B cell (primary cell): ENCODE data around the gene MAD1L1. TPM values are rescaled to one million over a fixed set of nuclear protein-coding genes. Genes with fewer than 3 reads are reported as not detected.
"Not testable (repeated sequence)": the region's sequence is repeated elsewhere in the genome, so short reads cannot be mapped to it uniquely, and the experiment has no call there.

Source experiments
- ATAC-seq: fragments of 200-7000 bp; cut with Tn5 transposase; one replicate; pipeline ENCODE4 v1.10.0; 2021; ENCODE audit warnings: low read depth, mild to moderate bottlenecking, moderate number of reproducible peaks, moderate library complexity
- CTCF ChIA-PET: fragments of 350-600 bp; sonication (Branson Sonifier 250); formaldehyde crosslinking; loops from one replicate; lab custom pipeline; 2021; ENCODE audit warnings: antibody characterized with exemption, inconsistent platforms; lab: Charles Lee
- POLR2A ChIA-PET: fragments of 350-600 bp; sonication (Branson Sonifier 250); formaldehyde crosslinking; loops from one replicate; lab custom pipeline; 2021; ENCODE audit warnings: antibody characterized with exemption; lab: Charles Lee
- DNase-seq: peaks from one replicate; pipeline ENCODE4 v3.0.0; 2013
- H2AFZ ChIP-seq: 2 replicates; pipeline ENCODE4 v1.6.1; 2012; ENCODE audit warnings: mild to moderate bottlenecking, low read depth, low read length; ENCODE audit not compliant: insufficient read depth, poor library complexity, severe bottlenecking
- H3K27ac ChIP-seq, 2 donors: 1 replicate in 1 of 2; 2 replicates in 1 of 2; pipeline ENCODE4 v1.5.1; 2012 to 2013; ENCODE audit warnings: low read length in 2 of 2, mild to moderate bottlenecking in 2 of 2, moderate library complexity in 1 of 2
- H3K27me3 ChIP-seq, 4 experiments: fragments of 200-600 bp in 1 of 4; sonication (generic) in 1 of 4; replicated peaks in 1 of 4; 1 replicate in 2 of 4; 2 replicates in 2 of 4; pipeline versions ENCODE4 v1.6.1 to v1.7.0; 2013 to 2016; ENCODE audit warnings: low read length in 3 of 4, mild to moderate bottlenecking in 2 of 4, mixed read lengths in 1 of 4, moderate library complexity in 1 of 4; ENCODE audit not compliant: insufficient read depth in 4 of 4, control insufficient read depth in 3 of 4; ENCODE audit errors: control extremely low read depth in 1 of 4
- H3K36me3 ChIP-seq, 2 experiments: replicated peaks in 1 of 2; 1 replicate in 1 of 2; 2 replicates in 1 of 2; pipeline versions ENCODE4 v1.6.1 to v1.7.1; 2013; ENCODE audit warnings: low read length in 1 of 2; ENCODE audit not compliant: insufficient read depth in 2 of 2, control insufficient read depth in 1 of 2; ENCODE audit errors: control extremely low read depth in 1 of 2, extremely low read depth in 1 of 2
- H3K4me1 ChIP-seq, 2 donors: fragments of 200-600 bp in 1 of 2; sonication (generic) in 1 of 2; 1 replicate in 1 of 2; 2 replicates in 1 of 2; pipeline versions ENCODE4 v1.5.1 to v1.6.1; 2013 to 2017; ENCODE audit warnings: low read length in 2 of 2; ENCODE audit not compliant: control insufficient read depth in 2 of 2, insufficient read depth in 2 of 2
- H3K4me2 ChIP-seq: replicated peaks from 2 replicates; pipeline ENCODE3; 2012; ENCODE audit warnings: mild to moderate bottlenecking, low read depth, low read length; ENCODE audit not compliant: poor library complexity, severe bottlenecking
- H3K4me3 ChIP-seq, 5 experiments: fragments of 200-600 bp in 1 of 5; sonication (generic) in 1 of 5; 1 replicate in 3 of 5; 2 replicates in 2 of 5; pipeline versions ENCODE4 v1.5.1 to v1.7.0; 2011 to 2016; ENCODE audit warnings: low read length in 4 of 5, mild to moderate bottlenecking in 4 of 5, low read depth in 2 of 5, control low read depth in 1 of 5, moderate library complexity in 1 of 5; ENCODE audit not compliant: insufficient read depth in 1 of 5; ENCODE audit errors: control extremely low read depth in 1 of 5, extremely low read depth in 1 of 5
- H3K79me2 ChIP-seq: fragments of 200-600 bp; sonication (generic); one replicate; pipeline ENCODE4 v1.6.0; 2016; ENCODE audit warnings: low read length; ENCODE audit not compliant: control insufficient read depth, insufficient read depth
- H3K9ac ChIP-seq: fragments of 200-600 bp; sonication (generic); 2 replicates; pipeline ENCODE4 v1.6.1; 2017; ENCODE audit warnings: mild to moderate bottlenecking, low read length, moderate library complexity
- H3K9me3 ChIP-seq, 3 donors: one replicate each; pipeline versions ENCODE4 v1.6.1 to v1.7.1; 2013; ENCODE audit warnings: low read length in 2 of 3; ENCODE audit not compliant: control insufficient read depth in 2 of 3, insufficient read depth in 1 of 3; ENCODE audit errors: control extremely low read depth in 1 of 3
- H4K20me1 ChIP-seq: 2 replicates; pipeline ENCODE4 v1.6.0; 2012; ENCODE audit warnings: mild to moderate bottlenecking, low read length; ENCODE audit not compliant: insufficient read depth, control insufficient read depth, poor library complexity, severe bottlenecking
- H3K27ac Mint-ChIP-seq: one replicate; pipeline ENCODE4 v1.8.0; 2021; ENCODE audit warnings: mixed read lengths
- H3K27me3 Mint-ChIP-seq: one replicate; pipeline ENCODE4 v1.8.0; 2021; ENCODE audit warnings: mixed read lengths
- H3K4me1 Mint-ChIP-seq: one replicate; pipeline ENCODE4 v1.8.0; 2021; ENCODE audit warnings: mixed read lengths
- H3K4me3 Mint-ChIP-seq: one replicate; pipeline ENCODE4 v1.8.0; 2021; ENCODE audit warnings: mixed read lengths
- H3K9me3 Mint-ChIP-seq: one replicate; pipeline ENCODE4 v1.8.0; 2022; ENCODE audit warnings: mixed read lengths; ENCODE audit not compliant: insufficient read depth
- WGBS: methylation state at CpG from one replicate; pipeline ENCODE4 v1.1.5; 2013; ENCODE audit warnings: missing lambda C conversion rate; ENCODE audit not compliant: insufficient coverage; 5-methylcytosine and 5-hydroxymethylcytosine counted together
- intact Hi-C: fragments of 100-400 bp; cut with micrococcal nuclease; formaldehyde crosslinking; loops from one replicate; pipeline ENCODE4 v1.10.0; 2022
- polyA plus RNA-seq: library from polyadenylated mRNA; depleted of rRNA; stranded (reverse); fragments of >200 nt; gene quantifications from 2 replicates; pipeline ENCODE4 v1.2.3, GENCODE V29; 2012
- total RNA-seq, 2 donors: library from RNA; stranded (reverse); fragments of 120-200 nt in 1 of 2; gene quantifications; 1 replicate in 1 of 2; 2 replicates in 1 of 2; pipeline versions ENCODE4 v1.2.3 to v1.2.4, GENCODE V29; 2013 to 2022

MAD1L1 gene
- total and polyA plus RNA-seq, 2 donors (not counting 1 experiment from before 2014, with no cell fraction given): 86.7 to 110 TPM

- CTCF ChIA-PET, H3K4me1 ChIP-seq, H3K27ac ChIP-seq, intact Hi-C loops, H3K9me3 Mint-ChIP-seq, H3K79me2 ChIP-seq, H3K9me3 ChIP-seq, H3K9ac ChIP-seq, ATAC-seq, POLR2A ChIA-PET, H3K4me2 ChIP-seq, H4K20me1 ChIP-seq, H3K4me3 ChIP-seq, H3K4me1 Mint-ChIP-seq, H3K27me3 ChIP-seq, H3K27me3 Mint-ChIP-seq, DNase-seq, H3K4me3 Mint-ChIP-seq, H3K36me3 ChIP-seq, H3K27ac Mint-ChIP-seq, H2AFZ ChIP-seq: not testable (repeated sequence)
- WGBS: 97% methylated on average over 31 of the region's 31 CpGs
Measured at GRCh38 chr7:1837696-1838543, 394.8 kb downstream of the MAD1L1 start.

- not testable (repeated sequence) for ATAC-seq
Measured at GRCh38 chr7:1831933-1832535, 400.7 kb downstream of the MAD1L1 start.

GRCh38 chr7:1831471-1831870 is 401.3 kb downstream of the MAD1L1 start:
- H3K27me3 ChIP-seq, H3K4me1 Mint-ChIP-seq, H3K4me3 ChIP-seq, H3K9me3 Mint-ChIP-seq, ATAC-seq, H2AFZ ChIP-seq, H3K27me3 Mint-ChIP-seq, H3K9ac ChIP-seq, H3K27ac ChIP-seq, H3K27ac Mint-ChIP-seq, H3K4me1 ChIP-seq, H3K36me3 ChIP-seq, H3K79me2 ChIP-seq, intact Hi-C loops, H3K4me2 ChIP-seq, POLR2A ChIA-PET, H4K20me1 ChIP-seq, H3K4me3 Mint-ChIP-seq, CTCF ChIA-PET, DNase-seq: not testable (repeated sequence)
- peaks cover 0 to 12% (median 3%) of the 10 kb centered on the region in 3 donors for H3K9me3 ChIP-seq
- WGBS: 96% methylated on average over 3 of the region's 4 CpGs

More at GRCh38 chr7:1831933-1832535, 400.7 kb downstream of the MAD1L1 start:
- H3K4me3 Mint-ChIP-seq, H3K4me3 ChIP-seq, H3K9ac ChIP-seq, H3K36me3 ChIP-seq, H4K20me1 ChIP-seq, H3K9me3 Mint-ChIP-seq, H3K27ac Mint-ChIP-seq, H3K27ac ChIP-seq, H3K27me3 Mint-ChIP-seq, CTCF ChIA-PET, H2AFZ ChIP-seq, H3K27me3 ChIP-seq, H3K4me2 ChIP-seq, POLR2A ChIA-PET, intact Hi-C loops, DNase-seq, H3K79me2 ChIP-seq, H3K4me1 Mint-ChIP-seq, H3K4me1 ChIP-seq: not testable (repeated sequence)
- WGBS: no CpG with 5 or more reads among the region's 1 CpG
- peaks cover 0 to 12% (median 3%) of the 10 kb centered on the region in 3 donors for H3K9me3 ChIP-seq

- no CpG with 5 or more reads among the region's 1 CpG for WGBS
- H3K27ac Mint-ChIP-seq, ATAC-seq, DNase-seq, H3K9ac ChIP-seq, H3K27ac ChIP-seq, intact Hi-C loops, H3K4me3 ChIP-seq, POLR2A ChIA-PET, H3K9me3 Mint-ChIP-seq, H3K27me3 Mint-ChIP-seq, H3K4me1 ChIP-seq, CTCF ChIA-PET, H2AFZ ChIP-seq, H3K36me3 ChIP-seq, H3K4me2 ChIP-seq, H3K27me3 ChIP-seq, H3K4me3 Mint-ChIP-seq, H3K79me2 ChIP-seq, H3K4me1 Mint-ChIP-seq: not testable (repeated sequence)
- H4K20me1 ChIP-seq: peaks cover 11% of the 10 kb centered on the region
- peaks cover 0 to 12% (median 0%) of the 10 kb centered on the region in 3 donors for H3K9me3 ChIP-seq
Measured at GRCh38 chr7:1829668-1830067, 403.1 kb downstream of the MAD1L1 start.
